Erythroblast (primary cell): Measurements from ENCODE around the gene UFM1.
"Not testable (repeated sequence)": the region's sequence is repeated elsewhere in the genome, so short reads cannot be mapped to it uniquely, and the experiment has no call there.

Source experiments
- GATA1 ChIP-seq: IDR thresholded peaks from 2 replicates; pipeline ENCODE4 v1.6.1; 2011; ENCODE audit warnings: low read depth, mild to moderate bottlenecking, control low read depth, low read length, moderate library complexity
- POLR2A ChIP-seq: IDR thresholded peaks from 2 replicates; pipeline ENCODE4 v1.6.1; 2011; ENCODE audit warnings: mild to moderate bottlenecking, low read length

DNA sequence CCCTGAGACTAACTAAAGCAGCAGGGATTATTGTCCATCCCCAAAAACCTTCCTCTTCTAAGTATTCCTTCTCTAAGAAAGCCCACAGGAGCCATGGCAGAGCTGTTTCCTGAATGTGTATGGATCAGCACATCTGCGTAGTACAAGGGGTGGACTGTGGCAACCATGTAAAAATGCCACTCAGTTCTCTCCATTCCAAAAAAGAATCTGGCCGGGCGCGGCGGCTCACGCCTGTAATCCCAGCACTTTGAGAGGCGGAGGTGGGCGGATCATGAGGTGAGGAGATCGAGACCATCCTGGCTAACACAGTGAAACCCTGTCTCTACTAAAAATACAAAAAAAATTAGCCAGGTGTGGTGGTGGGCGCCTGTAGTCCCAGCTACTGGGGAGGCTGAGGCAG is 38.5 kb upstream of the UFM1 start:
- TF ChIP-seq POLR2A, GATA1: not testable (repeated sequence)
